Activated gamma-delta T cell treated with anti-CD3 and anti-CD28 coated beads, Interleukin-2, amount 50 U/mL, for 16 hours (primary cell): ENCODE results near the gene ITGA11.

Experiments
- DNase-seq: peaks from one replicate; pipeline ENCODE4 v3.0.0-alpha.2; 2020; ENCODE audit warnings: low read depth

Gene ITGA11

GRCh38 chr15:68374168-68374745, 57.7 kb downstream of the ITGA11 start:
- no peak for DNase-seq

GRCh38 chr15:68373028-68373427, 58.9 kb downstream of the ITGA11 start:
- DNase-seq: no peak

GRCh38 chr15:68372291-68372811, 59.6 kb downstream of the ITGA11 start:
- DNase-seq: no peak

GRCh38 chr15:68371851-68372250, 60.1 kb downstream of the ITGA11 start:
- no peak for DNase-seq

- DNase-seq: no peak
Observed at GRCh38 chr15:68371160-68371559, 60.8 kb downstream of the ITGA11 start.

GRCh38 chr15:68370768-68371151, 61.2 kb downstream of the ITGA11 start:
- DNase-seq: no peak

- no peak for DNase-seq
Observed at GRCh38 chr15:68369931-68370767, 61.8 kb downstream of the ITGA11 start.

- no peak for DNase-seq
Observed at GRCh38 chr15:68368731-68369435, 63.1 kb downstream of the ITGA11 start.

GRCh38 chr15:68367992-68368391, 64.0 kb downstream of the ITGA11 start:
- no peak for DNase-seq

- no peak for DNase-seq
Observed at GRCh38 chr15:68367226-68367625, 64.7 kb downstream of the ITGA11 start.

- no peak for DNase-seq
Observed at GRCh38 chr15:68366314-68366713, 65.6 kb downstream of the ITGA11 start.

GRCh38 chr15:68365770-68366169, 66.2 kb downstream of the ITGA11 start:
- DNase-seq: no peak

GRCh38 chr15:68365140-68365745, 66.7 kb downstream of the ITGA11 start:
- DNase-seq: no peak

GRCh38 chr15:68364660-68365035, 67.3 kb downstream of the ITGA11 start:
- DNase-seq: no peak

GRCh38 chr15:68364028-68364659, 67.8 kb downstream of the ITGA11 start:
- no peak for DNase-seq

GRCh38 chr15:68363353-68363752, 68.6 kb downstream of the ITGA11 start:
- no peak for DNase-seq

GRCh38 chr15:68362537-68363126, 69.3 kb downstream of the ITGA11 start:
- no peak for DNase-seq

GRCh38 chr15:68360721-68361120, 71.2 kb downstream of the ITGA11 start:
- DNase-seq: no peak

GRCh38 chr15:68356778-68357177, 75.2 kb downstream of the ITGA11 start:
- DNase-seq: no peak

- DNase-seq: no peak
Observed at GRCh38 chr15:68354923-68355322, 77.0 kb downstream of the ITGA11 start.

- no peak for DNase-seq
Observed at GRCh38 chr15:68354268-68354667, 77.7 kb downstream of the ITGA11 start.
